AG09309 (cell line): ENCODE measurements around the gene ATP1A2.

Experiments
- DNase-seq: peaks from one replicate; pipeline ENCODE4 v3.0.0-alpha.2; 2010; ENCODE audit warnings: low read depth
- H3K4me3 ChIP-seq: 2 replicates; pipeline ENCODE4 v1.5.1; 2011; ENCODE audit warnings: mild to moderate bottlenecking, low read depth, low read length, moderate library complexity; ENCODE audit not compliant: control insufficient read depth
- CTCF ChIP-seq: IDR thresholded peaks from 2 replicates; pipeline ENCODE4 v1.5.1; 2011; ENCODE audit warnings: mild to moderate bottlenecking, low read depth, low read length, inconsistent platforms; ENCODE audit not compliant: insufficient read depth, control insufficient read depth; ENCODE audit errors: missing control alignments

The ATP1A2 gene

GRCh38 chr1:160116283-160117147 is 956 bp downstream of the ATP1A2 start:
- no peak for TF ChIP-seq CTCF
- H3K4me3 ChIP-seq = no peak overlapping the region
- DNase-seq = no peak

- DNase-seq = no peak
- H3K4me3 ChIP-seq = no peak overlapping the region
- no peak for TF ChIP-seq CTCF
Observed at GRCh38 chr1:160117300-160117699, 1.7 kb downstream of the ATP1A2 start.

- TF ChIP-seq CTCF = no peak
- no peak overlapping the region for H3K4me3 ChIP-seq
- no peak for DNase-seq
Observed at GRCh38 chr1:160117709-160118183, 2.2 kb downstream of the ATP1A2 start.

- no peak for TF ChIP-seq CTCF
- no peak for DNase-seq
Observed at GRCh38 chr1:160118928-160119327, 3.4 kb downstream of the ATP1A2 start.

GRCh38 chr1:160120797-160121196 is 5.2 kb downstream of the ATP1A2 start:
- no peak overlapping the region for H3K4me3 ChIP-seq
- DNase-seq = no peak
- no peak for TF ChIP-seq CTCF

More at GRCh38 chr1:160118928-160119327, 3.4 kb downstream of the ATP1A2 start:
- no peak overlapping the region for H3K4me3 ChIP-seq

- no peak overlapping the region for H3K4me3 ChIP-seq
- DNase-seq = no peak
- TF ChIP-seq CTCF = no peak
Observed at GRCh38 chr1:160121388-160121787, 5.8 kb downstream of the ATP1A2 start.
